ENCODE data around the gene HS6ST2.

HS6ST2 gene

GRCh38 chrX:132795181-132795580 is 163.2 kb downstream of the HS6ST2 start:
- no peak for TF ChIP-seq CTCF (IDR thresholded peaks at IDR 0.05; ENCODE audit: poor library complexity, severe bottlenecking)

GRCh38 chrX:132791714-132792113 is 166.7 kb downstream of the HS6ST2 start:
- H3K27ac ChIP-seq (ENCODE audit: poor library complexity, severe bottlenecking), result no peak overlapping the region
- no peaks in the 10 kb centered on the region for H3K9me3 ChIP-seq (ENCODE audit: severe bottlenecking)
- no peaks in the 10 kb centered on the region for H3K4me1 ChIP-seq (ENCODE audit: insufficient read depth, poor library complexity, severe bottlenecking)
- no peak for TF ChIP-seq CTCF (IDR thresholded peaks at IDR 0.05; ENCODE audit: poor library complexity, severe bottlenecking)
- no peak overlapping the region for H3K4me3 ChIP-seq (ENCODE audit: severe bottlenecking)
- H3K27me3 ChIP-seq (ENCODE audit: insufficient read depth, poor library complexity, severe bottlenecking), result no peaks in the 10 kb centered on the region
- H3K36me3 ChIP-seq (ENCODE audit: low read depth), result no peaks in the 10 kb centered on the region
- DNase-seq (ENCODE audit: low spot score), result no peak
- ATAC-seq (ENCODE audit: low read depth), result no peak

More at GRCh38 chrX:132795181-132795580, 163.2 kb downstream of the HS6ST2 start:
- Histone ChIP-seq H3K9me3 (ENCODE audit: severe bottlenecking) (no peaks in the 10 kb centered on the region), H3K27me3 (ENCODE audit: insufficient read depth, poor library complexity, severe bottlenecking) (no peaks in the 10 kb centered on the region), H3K4me1 (ENCODE audit: insufficient read depth, poor library complexity, severe bottlenecking) (no peaks in the 10 kb centered on the region), H3K4me3 (ENCODE audit: severe bottlenecking) (no peak overlapping the region), H3K27ac (ENCODE audit: poor library complexity, severe bottlenecking) (no peak overlapping the region), H3K36me3 (ENCODE audit: low read depth) (no peaks in the 10 kb centered on the region)
- ATAC-seq (ENCODE audit: low read depth), result no peak
- no peak for DNase-seq (ENCODE audit: low spot score)

- H3K4me3 ChIP-seq (ENCODE audit: severe bottlenecking), result no peak overlapping the region
- H3K4me1 ChIP-seq (ENCODE audit: insufficient read depth, poor library complexity, severe bottlenecking), result no peaks in the 10 kb centered on the region
- no peaks in the 10 kb centered on the region for H3K9me3 ChIP-seq (ENCODE audit: severe bottlenecking)
- DNase-seq (ENCODE audit: low spot score) (no peak), ATAC-seq (ENCODE audit: low read depth) (no peak)
- H3K27me3 ChIP-seq (ENCODE audit: insufficient read depth, poor library complexity, severe bottlenecking), result no peaks in the 10 kb centered on the region
- H3K27ac ChIP-seq (ENCODE audit: poor library complexity, severe bottlenecking), result no peak overlapping the region
- no peak for TF ChIP-seq CTCF (IDR thresholded peaks at IDR 0.05; ENCODE audit: poor library complexity, severe bottlenecking)
- no peaks in the 10 kb centered on the region for H3K36me3 ChIP-seq (ENCODE audit: low read depth)
Measured at GRCh38 chrX:132790329-132790728, 168.1 kb downstream of the HS6ST2 start.

- H3K4me3 ChIP-seq (ENCODE audit: severe bottlenecking), result no peak overlapping the region
- 0 out of 3 replicates have a peak, but pooled peaks have one; percentile 29 for ATAC-seq (ENCODE audit: low read depth)
- no peak for TF ChIP-seq CTCF (IDR thresholded peaks at IDR 0.05; ENCODE audit: poor library complexity, severe bottlenecking)
Measured at GRCh38 chrX:132786217-132786616, 172.2 kb downstream of the HS6ST2 start.

GRCh38 chrX:132778917-132779316 is 179.5 kb downstream of the HS6ST2 start:
- Histone ChIP-seq H3K27me3 (ENCODE audit: insufficient read depth, poor library complexity, severe bottlenecking) (no peaks in the 10 kb centered on the region), H3K36me3 (ENCODE audit: low read depth) (no peaks in the 10 kb centered on the region), H3K27ac (ENCODE audit: poor library complexity, severe bottlenecking) (no peak overlapping the region), H3K9me3 (ENCODE audit: severe bottlenecking) (no peaks in the 10 kb centered on the region), H3K4me3 (ENCODE audit: severe bottlenecking) (no peak overlapping the region), H3K4me1 (ENCODE audit: insufficient read depth, poor library complexity, severe bottlenecking) (no peaks in the 10 kb centered on the region)
- no peak for ATAC-seq (ENCODE audit: low read depth)
- TF ChIP-seq CTCF (IDR thresholded peaks at IDR 0.05; ENCODE audit: poor library complexity, severe bottlenecking), result no peak
- no peak for DNase-seq (ENCODE audit: low spot score)

More at GRCh38 chrX:132786217-132786616, 172.2 kb downstream of the HS6ST2 start:
- no peaks in the 10 kb centered on the region for H3K9me3 ChIP-seq (ENCODE audit: severe bottlenecking)
- no peaks in the 10 kb centered on the region for H3K27me3 ChIP-seq (ENCODE audit: insufficient read depth, poor library complexity, severe bottlenecking)
- no peak for DNase-seq (ENCODE audit: low spot score)
- no peak overlapping the region for H3K27ac ChIP-seq (ENCODE audit: poor library complexity, severe bottlenecking)
- no peaks in the 10 kb centered on the region for H3K4me1 ChIP-seq (ENCODE audit: insufficient read depth, poor library complexity, severe bottlenecking)
- H3K36me3 ChIP-seq (ENCODE audit: low read depth), result no peaks in the 10 kb centered on the region

Data from RWPE2 (cell line).